ENCODE results near the gene TRAF1. TPM values are rescaled to one million over a fixed set of nuclear protein-coding genes. Genes with fewer than 3 reads are reported as not detected.

Gene TRAF1
- total RNA-seq, 2 donors from 2014 or later = 2.0 to 3.0 TPM

- peaks cover 9% of the 10 kb centered on the region for H3K36me3 ChIP-seq
- no peak overlapping the region for H3K4me3 ChIP-seq
- no peaks in the 10 kb centered on the region for H3K9me3 ChIP-seq
- no peak for DNase-seq (ENCODE audit: low spot score)
- H3K4me1 ChIP-seq = peaks cover 0 to 15% of the 10 kb centered on the region in 2 donors
- H3K27me3 ChIP-seq = no peaks in the 10 kb centered on the region
- no peak for TF ChIP-seq CTCF (IDR thresholded peaks at IDR 0.05)
- H3K27ac ChIP-seq = no peak overlapping the region
These were observed 12.8 kb downstream of the TRAF1 start for GRCh38 chr9:120913647-120914264.

- Histone ChIP-seq H3K36me3 (peaks cover 10% of the 10 kb centered on the region), H3K27ac (no peak overlapping the region)
- DNase-seq (ENCODE audit: low spot score) = no peak
These were observed 13.5 kb downstream of the TRAF1 start for GRCh38 chr9:120912958-120913646.

GRCh38 chr9:120911295-120911837 lies 15.2 kb downstream of the TRAF1 start:
- no peaks in the 10 kb centered on the region for H3K27me3 ChIP-seq
- TF ChIP-seq CTCF (IDR thresholded peaks at IDR 0.05) = no peak
- no peak overlapping the region for H3K27ac ChIP-seq
- H3K36me3 ChIP-seq = peaks cover 10% of the 10 kb centered on the region
- no peak overlapping the region for H3K4me3 ChIP-seq
- peaks cover 0 to 4% of the 10 kb centered on the region in 2 donors for H3K4me1 ChIP-seq
- H3K9me3 ChIP-seq = no peaks in the 10 kb centered on the region
- no peak for DNase-seq (ENCODE audit: low spot score)

More at GRCh38 chr9:120912958-120913646, 13.5 kb downstream of the TRAF1 start:
- Histone ChIP-seq H3K4me3 (no peak overlapping the region), H3K4me1 (peaks cover 0 to 10% of the 10 kb centered on the region in 2 donors), H3K27me3 (no peaks in the 10 kb centered on the region), H3K9me3 (no peaks in the 10 kb centered on the region)
- no peak for TF ChIP-seq CTCF (IDR thresholded peaks at IDR 0.05)

- Histone ChIP-seq H3K4me1 (no peaks in the 10 kb centered on the region), H3K27me3 (no peaks in the 10 kb centered on the region), H3K36me3 (peaks cover 10% of the 10 kb centered on the region), H3K27ac (no peak overlapping the region), H3K4me3 (no peak overlapping the region), H3K9me3 (no peaks in the 10 kb centered on the region)
- TF ChIP-seq CTCF (IDR thresholded peaks at IDR 0.05) = no peak
- DNase-seq (ENCODE audit: low spot score) = no peak
These were observed 16.0 kb downstream of the TRAF1 start for GRCh38 chr9:120910643-120911042.

GRCh38 chr9:120909904-120910303 lies 16.7 kb downstream of the TRAF1 start:
- Histone ChIP-seq H3K4me3 (no peak overlapping the region), H3K27me3 (no peaks in the 10 kb centered on the region), H3K27ac (no peak overlapping the region), H3K36me3 (peaks cover 10% of the 10 kb centered on the region), H3K4me1 (no peaks in the 10 kb centered on the region), H3K9me3 (no peaks in the 10 kb centered on the region)
- TF ChIP-seq CTCF (IDR thresholded peaks at IDR 0.05) = no peak
- no peak for DNase-seq (ENCODE audit: low spot score)
